HL-60 (cell line): Measurements from ENCODE around the gene CRIP1.

Experiments used
- DNase-seq, 2 experiments: peaks; one replicate each; pipeline ENCODE4 v3.0.0-alpha.2; 2010 to 2020; ENCODE audit warnings: low read depth in 1 of 2, low spot score in 1 of 2
- H3K27ac ChIP-seq: fragments of 250-450 bp; sonication (Bioruptor Pico); replicated peaks from 2 replicates; pipeline ENCODE4 v1.5.1; 2020; ENCODE audit warnings: mild to moderate bottlenecking, moderate library complexity
- H3K27me3 ChIP-seq: fragments of 250-450 bp; sonication (Bioruptor Pico); 2 replicates; pipeline ENCODE4 v1.5.1; 2021; ENCODE audit warnings: mild to moderate bottlenecking, moderate library complexity; ENCODE audit not compliant: insufficient read depth, poor library complexity, severe bottlenecking
- H3K4me3 ChIP-seq: replicated peaks from 2 replicates; pipeline ENCODE4 v1.5.1; 2011; ENCODE audit warnings: mild to moderate bottlenecking, control low read depth, low read length; ENCODE audit not compliant: insufficient read depth
- CTCF ChIP-seq: IDR thresholded peaks from one replicate; pipeline ENCODE4 v1.5.1; 2011; ENCODE audit warnings: low read length, control low read depth, inconsistent platforms; ENCODE audit not compliant: insufficient read depth
- GABPA ChIP-seq: IDR thresholded peaks from 2 replicates; pipeline ENCODE4 v1.6.1; 2012; ENCODE audit warnings: low read depth
- POLR2AphosphoS5 ChIP-seq: IDR thresholded peaks from 2 replicates; pipeline ENCODE4 v1.6.1; 2012; ENCODE audit warnings: low read depth
- SPI1 ChIP-seq: IDR thresholded peaks from 2 replicates; pipeline ENCODE4 v1.6.1; 2012; ENCODE audit warnings: low read depth, mild to moderate bottlenecking, borderline replicate concordance
- TF ChIP-seq, protein P1 (sequence below): IDR thresholded peaks from 2 replicates; pipeline ENCODE4 v1.6.1; 2012; ENCODE audit warnings: low read depth; ENCODE audit not compliant: insufficient replicate concordance

Gene CRIP1

DNA sequence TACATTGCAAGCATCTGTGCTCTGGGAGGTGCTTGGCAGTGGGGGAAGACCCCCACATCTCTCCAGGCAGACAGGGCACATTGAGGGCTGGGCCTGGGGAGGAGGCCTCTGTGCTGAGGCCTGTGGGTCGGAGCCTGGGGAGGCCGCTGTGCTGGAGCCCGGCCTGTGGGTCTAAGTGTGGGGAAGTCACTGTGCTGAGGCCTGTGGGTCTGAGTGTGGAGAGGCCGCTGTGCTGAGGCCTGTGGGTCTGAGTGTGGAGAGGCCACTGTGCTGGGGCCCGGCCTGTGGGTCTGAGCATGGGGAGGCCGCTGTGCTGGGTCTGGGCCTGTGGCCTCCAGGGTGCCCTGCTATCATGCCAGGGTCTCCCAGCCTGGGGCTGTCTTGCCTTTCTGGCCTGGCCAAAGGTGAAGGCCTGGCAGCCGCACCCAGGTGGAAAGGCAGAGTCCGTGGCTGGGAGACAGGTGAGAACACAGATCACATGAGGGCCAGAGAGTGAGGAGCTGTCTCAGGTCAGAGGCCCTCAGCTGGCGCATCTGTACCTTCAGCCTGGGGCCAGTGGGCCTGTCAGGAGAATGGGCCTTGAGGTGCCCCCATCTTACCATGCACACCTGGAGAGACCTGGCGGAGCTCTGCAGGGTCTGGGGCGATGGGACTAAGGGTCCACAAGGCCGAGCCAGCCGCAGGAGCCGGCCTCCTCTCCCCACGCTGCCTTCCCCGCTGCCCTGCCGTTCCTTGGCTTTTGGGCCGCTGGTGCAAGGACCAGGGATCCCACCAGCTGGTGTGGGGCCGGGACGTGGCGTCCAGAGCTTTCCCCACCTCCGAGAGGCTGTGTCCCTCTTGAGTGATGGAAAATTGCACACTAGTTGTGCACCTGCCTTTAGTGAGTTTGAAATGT is 30.7 kb upstream of the CRIP1 start:
- no peak for DNase-seq
- H3K27ac ChIP-seq = no peak overlapping the region
- TF ChIP-seq POLR2AphosphoS5 = no peak
- no peak for TF ChIP-seq GABPA
- no peak for TF ChIP-seq CTCF
- TF ChIP-seq, protein P1, sequence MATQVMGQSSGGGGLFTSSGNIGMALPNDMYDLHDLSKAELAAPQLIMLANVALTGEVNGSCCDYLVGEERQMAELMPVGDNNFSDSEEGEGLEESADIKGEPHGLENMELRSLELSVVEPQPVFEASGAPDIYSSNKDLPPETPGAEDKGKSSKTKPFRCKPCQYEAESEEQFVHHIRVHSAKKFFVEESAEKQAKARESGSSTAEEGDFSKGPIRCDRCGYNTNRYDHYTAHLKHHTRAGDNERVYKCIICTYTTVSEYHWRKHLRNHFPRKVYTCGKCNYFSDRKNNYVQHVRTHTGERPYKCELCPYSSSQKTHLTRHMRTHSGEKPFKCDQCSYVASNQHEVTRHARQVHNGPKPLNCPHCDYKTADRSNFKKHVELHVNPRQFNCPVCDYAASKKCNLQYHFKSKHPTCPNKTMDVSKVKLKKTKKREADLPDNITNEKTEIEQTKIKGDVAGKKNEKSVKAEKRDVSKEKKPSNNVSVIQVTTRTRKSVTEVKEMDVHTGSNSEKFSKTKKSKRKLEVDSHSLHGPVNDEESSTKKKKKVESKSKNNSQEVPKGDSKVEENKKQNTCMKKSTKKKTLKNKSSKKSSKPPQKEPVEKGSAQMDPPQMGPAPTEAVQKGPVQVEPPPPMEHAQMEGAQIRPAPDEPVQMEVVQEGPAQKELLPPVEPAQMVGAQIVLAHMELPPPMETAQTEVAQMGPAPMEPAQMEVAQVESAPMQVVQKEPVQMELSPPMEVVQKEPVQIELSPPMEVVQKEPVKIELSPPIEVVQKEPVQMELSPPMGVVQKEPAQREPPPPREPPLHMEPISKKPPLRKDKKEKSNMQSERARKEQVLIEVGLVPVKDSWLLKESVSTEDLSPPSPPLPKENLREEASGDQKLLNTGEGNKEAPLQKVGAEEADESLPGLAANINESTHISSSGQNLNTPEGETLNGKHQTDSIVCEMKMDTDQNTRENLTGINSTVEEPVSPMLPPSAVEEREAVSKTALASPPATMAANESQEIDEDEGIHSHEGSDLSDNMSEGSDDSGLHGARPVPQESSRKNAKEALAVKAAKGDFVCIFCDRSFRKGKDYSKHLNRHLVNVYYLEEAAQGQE = no peak
- no peak for TF ChIP-seq SPI1
- no peak overlapping the region for H3K4me3 ChIP-seq
- no peaks in the 10 kb centered on the region for H3K27me3 ChIP-seq

DNA sequence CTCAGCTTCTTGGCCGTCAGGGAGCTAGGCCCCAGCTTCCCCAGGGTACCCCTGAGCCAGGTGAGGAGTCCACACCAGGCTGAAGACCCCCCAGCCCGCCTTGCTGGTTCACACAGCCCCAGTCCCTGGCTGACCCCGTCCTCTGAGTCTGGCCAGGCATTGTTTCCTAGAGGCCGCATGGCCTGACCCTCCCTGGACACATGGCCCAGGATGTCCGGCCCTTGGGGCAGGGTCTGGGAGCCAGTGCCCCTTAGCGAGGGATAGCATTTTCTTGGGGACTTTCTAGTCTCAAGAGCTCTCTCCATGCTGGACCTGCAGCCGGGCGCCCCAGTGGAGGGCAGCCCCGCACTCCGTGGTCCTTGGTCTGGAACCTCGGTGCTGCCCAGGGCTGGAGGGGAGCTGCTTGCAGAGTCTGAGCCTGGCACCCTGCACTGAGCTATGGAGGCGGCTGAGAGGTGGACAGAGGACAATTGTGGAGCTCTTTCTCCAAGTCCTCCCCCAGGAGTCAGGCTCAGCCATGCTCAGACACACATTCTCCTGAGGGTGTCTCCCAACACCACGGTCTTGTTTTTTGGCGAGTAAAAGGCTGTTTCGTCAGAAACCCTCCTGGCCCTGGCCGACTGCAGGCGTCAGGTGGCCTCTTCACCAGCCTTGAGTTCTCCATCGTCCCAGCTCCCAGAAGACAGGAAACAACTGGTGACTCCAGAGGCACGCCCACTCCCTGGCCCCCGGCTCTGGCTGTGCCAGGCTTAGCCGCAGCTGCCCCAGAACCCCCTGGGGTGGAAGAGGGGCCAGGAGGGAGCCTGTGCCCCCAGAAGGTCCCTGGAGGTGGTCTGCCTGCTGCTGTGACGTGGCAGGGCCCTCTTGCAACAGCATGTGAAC is 29.7 kb upstream of the CRIP1 start:
- no peaks in the 10 kb centered on the region for H3K27me3 ChIP-seq
- H3K27ac ChIP-seq = no peak overlapping the region
- no peak for DNase-seq
- TF ChIP-seq SPI1 (no peak), POLR2AphosphoS5 (no peak; the same call in 1 of the 2 replicates), CTCF (no peak)
- TF ChIP-seq, protein P1 = no peak
- no peak overlapping the region for H3K4me3 ChIP-seq

DNA sequence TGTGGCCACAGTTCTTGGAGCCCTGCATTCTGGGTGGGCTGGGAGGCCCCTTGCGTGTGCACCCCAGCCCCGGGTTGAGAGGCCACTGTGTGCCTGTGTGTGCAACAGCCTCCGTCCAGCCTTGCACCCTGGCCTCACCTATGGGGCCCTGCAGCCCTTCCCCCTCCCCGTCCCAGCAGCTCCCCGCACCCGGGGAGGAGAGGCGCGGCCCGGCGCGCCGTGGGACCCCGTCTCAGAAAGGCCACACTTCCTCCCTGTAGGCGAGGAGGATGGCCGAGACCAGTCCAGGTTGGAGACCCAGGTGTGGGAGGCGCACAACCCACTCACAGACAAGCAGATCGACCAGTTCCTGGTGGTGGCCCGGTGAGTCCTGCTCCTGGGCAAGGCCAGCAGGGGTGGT is 28.7 kb upstream of the CRIP1 start:
- Histone ChIP-seq H3K4me3 (no peak overlapping the region), H3K27ac (no peak overlapping the region), H3K27me3 (no peaks in the 10 kb centered on the region)
- no peak for TF ChIP-seq CTCF
- peak; percentile 17; the same call in 1 of the 2 replicates for TF ChIP-seq POLR2AphosphoS5
- DNase-seq = no peak
